HG02678 (cell line): ENCODE results near the gene CDC25A.

Source experiments
- ATAC-seq: cut with Tn5 transposase; IDR thresholded peaks from one replicate; pipeline ENCODE4 v1.9.1; 2021; ENCODE audit warnings: mild to moderate bottlenecking, moderate library complexity; ENCODE audit not compliant: unreplicated experiment

CDC25A gene

DNA sequence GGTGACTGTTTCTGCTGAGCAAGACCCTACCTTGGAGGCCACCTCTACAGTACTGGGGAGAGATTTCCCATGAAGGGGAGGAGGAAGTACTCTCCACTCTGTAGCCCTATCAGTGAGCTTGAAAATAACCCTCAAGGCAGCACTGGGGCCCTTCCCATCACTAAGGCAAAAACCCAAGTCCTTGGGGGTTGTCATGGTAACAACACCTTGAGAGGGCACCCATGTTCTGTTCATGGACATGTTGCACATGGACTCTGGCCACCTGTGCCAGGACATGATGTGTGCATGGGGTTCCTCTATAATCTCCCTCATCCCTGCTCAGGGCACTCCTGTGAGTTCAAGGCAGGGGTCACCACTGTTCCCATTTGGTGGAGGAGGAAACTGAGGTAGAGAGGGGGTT, 10.9 kb upstream of the CDC25A start:
- no peak for ATAC-seq

DNA sequence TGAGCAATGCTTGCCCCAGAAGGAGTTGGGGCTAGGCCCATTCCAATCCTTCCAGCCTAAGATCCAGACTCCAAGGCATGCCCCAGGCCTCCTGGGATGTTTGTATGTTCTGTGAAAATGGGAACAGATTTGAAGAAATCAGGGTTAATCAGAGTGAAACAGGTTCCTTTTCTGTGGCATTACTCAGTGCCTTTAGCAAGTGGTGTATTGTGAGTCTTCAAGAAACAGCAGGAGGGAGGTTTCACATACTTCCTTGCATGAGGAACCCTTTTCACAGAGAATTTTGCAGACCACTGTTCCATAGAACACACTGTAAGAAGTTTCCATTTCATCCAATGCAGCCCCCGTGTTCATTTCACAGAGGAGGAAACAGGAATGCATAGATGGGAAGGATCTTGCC, 8.4 kb upstream of the CDC25A start:
- no peak for ATAC-seq

DNA sequence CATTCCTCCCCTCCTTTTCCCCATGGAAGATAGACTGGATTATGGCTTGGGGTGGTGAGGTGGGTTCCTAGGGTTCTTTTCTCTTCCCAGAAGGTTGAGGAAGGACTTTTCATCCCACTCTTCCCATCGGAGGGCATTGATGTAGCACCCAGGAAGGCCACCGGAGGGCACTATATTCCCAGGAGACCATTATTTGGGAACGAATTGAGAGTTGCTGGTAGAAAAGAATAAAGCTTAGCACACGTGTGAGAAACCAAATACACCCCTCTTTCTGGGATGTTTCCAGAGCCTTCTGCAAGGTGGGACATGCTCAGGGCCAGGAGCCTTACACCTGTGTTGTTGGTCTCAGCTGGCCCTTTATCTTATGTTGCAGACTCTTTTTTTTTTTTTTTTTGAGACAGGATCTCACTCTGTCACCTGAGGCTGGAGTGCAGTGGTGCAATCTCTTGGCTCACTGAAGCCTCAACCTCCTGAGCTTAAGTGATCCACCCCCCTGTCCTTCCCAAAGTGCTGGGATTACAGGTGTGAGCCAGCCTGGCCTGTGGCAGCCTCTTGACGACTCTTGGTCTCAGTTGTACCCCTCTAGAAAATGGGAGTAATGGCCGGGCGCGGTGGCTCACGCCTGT, 6.3 kb upstream of the CDC25A start:
- ATAC-seq: no peak

DNA sequence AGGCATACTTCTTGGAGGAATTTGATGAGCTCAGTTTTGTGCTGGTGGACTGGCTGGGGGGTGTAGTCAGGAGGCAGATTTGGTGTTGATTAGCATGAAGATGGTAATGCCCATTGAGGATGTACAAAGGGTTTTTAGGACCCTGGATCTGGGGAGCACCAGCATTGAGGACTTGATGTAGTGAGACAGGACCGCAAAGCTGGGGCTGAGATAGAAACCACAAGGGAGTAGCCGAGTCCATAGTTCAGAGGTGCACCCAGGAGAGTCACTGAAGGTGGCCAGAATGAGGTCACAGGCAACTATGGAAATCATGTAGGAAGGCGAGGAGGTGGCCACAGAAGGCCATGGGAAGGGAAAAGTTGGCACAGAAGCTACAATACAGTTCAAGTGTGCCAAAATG, 2.7 kb upstream of the CDC25A start:
- no peak for ATAC-seq

DNA sequence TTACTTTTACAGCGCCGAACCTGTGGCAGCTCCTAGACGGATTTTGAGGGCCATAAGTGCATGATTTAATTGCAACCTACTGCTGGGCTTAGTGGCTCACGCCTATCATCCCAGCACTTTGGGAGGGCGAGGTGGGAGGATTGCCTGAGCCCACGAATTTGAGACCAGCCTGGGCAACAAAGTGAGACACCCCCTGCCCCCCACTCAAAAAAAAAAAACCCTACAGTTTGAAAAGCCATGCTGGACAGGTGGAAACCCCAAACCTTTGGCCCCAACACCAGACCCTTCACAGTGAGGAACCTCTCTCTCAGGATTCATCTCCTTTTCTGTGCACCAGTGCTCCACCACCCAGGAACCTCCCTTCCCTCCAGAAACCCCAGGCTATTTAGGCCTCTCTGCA, 1.1 kb upstream of the CDC25A start:
- ATAC-seq: no peak

DNA sequence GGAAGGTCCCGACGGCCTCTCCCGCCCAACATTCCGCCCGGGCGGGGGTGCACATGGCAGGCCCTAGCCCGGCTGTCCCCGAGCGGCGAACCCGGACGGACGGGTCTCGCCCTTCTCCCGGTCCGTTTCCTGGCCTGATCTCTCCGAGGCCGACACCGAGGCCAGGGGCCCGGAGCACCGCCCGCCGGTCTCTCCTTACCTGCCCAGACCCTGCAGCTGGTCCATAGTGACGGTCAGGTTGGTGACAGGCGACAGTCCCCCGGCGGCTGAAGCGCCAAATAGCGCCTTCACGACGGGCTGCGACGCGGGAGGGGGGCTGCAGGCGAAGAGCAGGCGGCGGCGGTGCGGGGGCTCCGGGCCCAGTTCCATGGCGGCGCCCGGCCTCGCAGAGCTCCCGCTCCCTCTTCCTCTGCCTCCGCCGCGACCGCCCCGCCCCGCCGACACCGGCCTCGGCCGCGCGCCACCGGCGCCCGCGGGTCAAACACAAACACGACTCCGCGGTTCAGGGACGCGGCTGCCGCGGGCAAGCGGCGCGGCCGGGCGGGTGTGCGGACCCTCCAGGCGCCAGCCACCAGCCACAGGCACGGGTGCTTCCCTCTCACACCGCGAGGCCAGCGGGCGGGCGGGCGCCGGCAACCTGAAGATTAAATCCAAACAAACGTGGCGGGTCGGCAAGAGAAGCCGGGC, 495 bp downstream of the CDC25A start:
- peak; percentile 28 for ATAC-seq

DNA sequence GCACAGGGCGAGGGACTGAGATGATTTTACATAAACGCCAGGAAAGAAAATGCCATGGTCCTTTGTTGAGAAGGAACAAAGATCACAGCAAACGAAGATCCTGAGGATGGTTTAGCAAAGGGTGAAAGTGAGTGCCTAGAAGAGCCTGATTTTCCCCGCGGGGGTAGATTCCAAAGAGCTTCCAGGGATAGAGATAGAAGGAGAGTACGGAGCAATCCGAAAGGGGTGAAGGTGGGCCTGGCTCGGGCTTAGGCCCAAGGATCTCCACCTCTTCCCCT, 977 bp downstream of the CDC25A start:
- ATAC-seq: no peak

DNA sequence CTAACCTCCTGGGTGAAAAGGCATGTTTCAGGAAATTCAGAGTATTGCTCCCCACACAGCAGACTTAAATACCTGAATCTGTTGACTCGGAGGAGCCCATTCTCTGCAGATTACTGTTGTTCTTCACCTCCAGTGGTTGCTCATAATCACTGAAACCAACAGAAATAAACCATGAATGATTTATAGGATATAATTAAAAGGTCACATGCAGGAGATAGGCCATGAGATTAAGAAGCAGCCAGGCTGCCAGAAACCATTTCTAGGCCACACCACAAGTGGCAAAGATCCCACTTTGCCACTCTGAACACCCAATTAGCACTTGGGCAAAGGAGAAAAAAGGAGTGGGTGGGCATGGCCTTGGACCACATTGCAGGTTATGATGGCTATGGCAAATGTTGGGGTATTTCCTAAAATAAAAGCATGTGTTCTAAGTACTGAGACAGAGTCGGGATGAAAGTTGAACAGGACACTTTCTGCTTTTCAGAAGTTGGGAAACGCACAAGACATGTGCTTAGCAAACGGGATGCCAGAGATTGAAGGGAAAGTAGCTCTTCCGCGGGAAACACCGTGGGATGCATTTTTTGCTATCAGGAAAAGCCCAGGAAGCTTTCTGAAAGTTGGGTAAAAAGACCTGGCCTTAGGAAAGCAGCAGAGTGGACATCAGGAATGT, 1.5 kb downstream of the CDC25A start:
- ATAC-seq: no peak

DNA sequence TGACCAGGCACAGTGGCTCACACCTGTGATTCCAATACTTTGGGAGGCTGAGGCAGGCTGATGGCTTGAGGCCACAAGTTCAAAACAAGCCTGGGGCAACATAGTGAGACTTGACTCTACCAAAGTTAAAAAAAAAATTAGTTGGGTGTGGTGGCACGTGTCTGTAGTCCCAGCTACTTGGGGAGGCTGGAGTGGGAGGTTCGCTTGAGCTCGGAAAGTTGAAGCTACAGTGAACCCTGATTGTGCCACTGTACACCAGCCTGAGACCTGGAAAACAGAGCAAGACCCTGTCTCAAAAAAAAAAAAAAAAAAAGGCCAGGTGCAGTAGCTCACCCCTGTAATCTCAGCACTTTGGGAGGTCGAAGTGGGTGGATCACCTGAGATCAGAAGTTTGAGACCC, 3.1 kb downstream of the CDC25A start:
- no peak for ATAC-seq

DNA sequence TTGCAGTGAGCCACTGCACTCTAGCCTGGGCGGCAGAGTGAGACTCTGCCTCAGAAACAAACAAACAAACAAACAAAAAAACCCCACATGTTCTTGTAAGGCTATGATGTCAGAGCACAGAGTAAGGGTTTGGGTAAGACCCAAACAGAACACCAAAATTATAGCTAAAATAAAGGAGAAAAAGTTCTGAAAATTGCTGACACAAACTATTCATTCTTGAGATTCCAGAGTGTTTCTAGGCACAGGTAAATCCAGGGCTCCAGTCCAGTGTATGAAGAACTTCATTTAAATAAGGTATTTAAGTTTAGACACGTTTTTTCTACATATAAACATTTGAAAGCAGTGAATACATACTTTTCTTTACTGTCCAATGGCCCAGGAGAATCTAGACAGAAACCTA, 3.9 kb downstream of the CDC25A start:
- no peak for ATAC-seq

DNA sequence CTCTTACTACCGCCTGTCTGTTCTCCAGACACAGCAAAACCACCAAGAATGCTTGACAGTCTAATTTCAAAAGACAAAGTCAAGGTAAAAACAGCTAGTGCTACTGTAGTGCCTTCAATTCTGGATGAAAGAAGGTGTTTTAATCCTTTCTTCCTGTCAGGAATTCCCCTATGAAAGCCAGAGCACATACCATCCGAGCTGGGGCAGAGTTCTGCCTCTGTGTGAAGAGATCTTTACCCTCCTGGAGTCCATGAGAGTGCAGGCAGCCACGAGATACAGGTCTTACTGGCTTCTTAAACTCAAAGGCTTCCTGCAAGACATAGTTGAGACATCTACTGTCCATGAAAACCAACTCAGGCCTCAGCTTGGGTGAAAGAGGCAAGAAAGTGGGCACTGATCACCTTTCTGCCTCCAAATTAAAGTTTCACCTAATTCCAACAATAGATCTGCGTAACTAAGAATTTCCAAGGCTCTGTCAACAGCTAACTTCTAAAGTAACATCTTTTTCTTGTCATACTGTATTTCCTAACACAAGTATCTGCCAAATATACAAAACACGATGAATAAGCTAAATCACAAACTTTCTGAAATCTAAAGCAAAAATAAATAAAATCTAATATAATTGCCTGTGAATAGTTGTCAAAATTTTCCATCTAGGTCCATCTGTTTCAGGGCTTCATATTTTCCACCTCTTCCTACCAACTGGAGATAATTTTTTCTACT, 7.5 kb downstream of the CDC25A start:
- no peak for ATAC-seq

DNA sequence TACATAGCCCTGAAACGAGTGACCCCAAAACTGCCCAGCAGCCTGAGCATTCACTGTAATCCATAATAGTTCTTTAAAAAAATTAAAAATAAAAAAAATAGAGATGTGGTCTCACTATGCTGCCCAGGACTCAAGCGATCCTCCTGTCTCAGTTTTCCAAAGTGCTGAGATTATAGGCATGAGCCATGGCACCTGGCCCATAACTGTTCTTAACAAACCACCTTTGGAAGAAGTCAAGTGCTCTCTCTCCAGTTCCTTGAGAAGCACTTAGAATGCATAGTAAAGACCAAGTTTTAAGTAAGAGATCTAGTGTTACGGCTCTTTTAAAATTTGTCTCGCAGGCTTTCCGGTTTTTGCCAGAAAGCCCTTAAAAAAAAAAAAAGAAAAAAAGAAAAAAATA, 8.2 kb downstream of the CDC25A start:
- ATAC-seq: no peak

DNA sequence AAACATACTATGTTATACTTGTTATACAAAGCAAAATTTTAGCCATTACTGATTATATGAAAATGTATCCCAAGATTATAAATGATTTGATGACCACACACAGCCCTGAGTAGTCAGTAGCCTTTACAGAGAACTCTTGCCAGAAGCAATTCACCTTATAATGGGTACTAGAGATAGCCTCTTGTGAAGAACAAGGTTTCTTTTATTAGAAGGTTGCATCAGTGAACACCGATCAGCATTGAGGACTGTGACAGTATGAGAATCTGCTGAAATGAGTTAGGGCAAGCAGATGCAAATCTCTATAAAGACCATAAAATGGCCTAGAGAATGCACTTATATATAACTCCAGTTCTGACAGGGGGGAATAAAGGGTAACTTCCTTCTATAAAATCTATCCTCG, 10.1 kb downstream of the CDC25A start:
- no peak for ATAC-seq

DNA sequence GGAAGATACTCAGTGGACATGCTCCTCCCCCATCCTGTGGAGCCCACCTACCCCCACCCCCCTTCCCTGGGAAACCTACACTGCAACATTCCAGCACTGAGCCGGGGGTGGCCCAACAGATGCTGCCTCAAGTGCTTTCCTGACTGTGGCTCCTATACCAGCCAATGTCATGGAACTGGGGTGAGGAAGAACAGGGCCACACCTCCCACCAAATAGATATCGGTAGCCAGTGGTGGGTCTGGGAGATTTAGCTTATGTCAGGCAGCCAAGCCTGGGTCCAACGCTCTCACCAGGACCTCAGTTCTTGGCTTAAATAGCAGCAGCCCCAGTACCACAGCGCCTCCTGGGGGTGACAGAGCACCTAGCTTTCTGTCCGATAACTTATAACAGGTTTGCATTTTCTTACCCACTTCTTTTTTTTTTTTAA, 30.3 kb downstream of the CDC25A start:
- ATAC-seq: no peak

DNA sequence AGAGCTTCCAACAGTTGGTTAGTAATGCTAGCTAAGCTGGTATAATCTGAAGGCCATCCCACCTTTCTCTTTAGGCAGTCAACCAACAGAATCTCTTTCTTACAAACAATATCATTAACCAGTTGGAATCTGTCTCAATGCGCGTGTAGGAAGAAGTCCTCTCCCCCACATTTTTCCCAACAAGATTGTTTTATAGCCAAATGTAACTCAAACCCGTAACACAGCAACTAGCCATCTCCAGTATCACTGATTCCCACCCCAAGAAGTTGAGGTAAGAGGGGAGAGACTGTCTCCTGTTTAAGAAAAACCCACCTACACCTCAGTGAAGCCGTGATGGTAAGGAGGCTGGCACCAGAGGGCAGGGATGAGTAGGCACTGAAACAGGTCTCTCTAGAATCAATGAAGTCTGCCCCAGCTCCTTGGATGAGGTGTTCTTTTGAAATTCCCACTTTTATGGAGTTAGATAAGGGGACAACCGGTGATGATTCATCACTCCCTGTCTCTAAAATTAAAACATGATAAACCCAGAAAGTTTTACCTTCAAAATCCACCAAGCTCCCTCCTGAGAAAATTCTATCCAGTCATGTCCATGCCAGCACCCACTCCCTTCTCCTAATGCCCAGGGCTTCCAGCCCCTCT, 30.9 kb downstream of the CDC25A start:
- ATAC-seq: no peak

DNA sequence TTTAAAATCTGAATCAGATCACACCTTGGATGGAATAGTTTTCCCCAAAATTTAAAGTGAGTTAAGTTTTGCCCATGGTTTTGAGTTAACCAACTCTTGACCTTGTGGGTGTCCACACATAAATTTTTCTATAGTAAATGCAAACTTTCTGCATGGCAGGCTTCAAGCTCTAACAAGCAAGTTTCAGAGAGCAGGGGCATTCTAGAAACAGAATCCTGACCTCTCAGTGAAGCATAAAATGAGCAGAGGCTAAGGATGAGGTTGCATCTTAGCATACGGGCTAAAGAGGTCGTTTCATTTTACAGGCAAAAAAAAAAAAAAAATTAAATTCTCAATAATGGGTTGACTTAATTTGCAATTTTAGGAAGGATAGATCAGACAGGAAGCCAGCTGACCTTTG, 32.1 kb downstream of the CDC25A start:
- ATAC-seq: no peak

DNA sequence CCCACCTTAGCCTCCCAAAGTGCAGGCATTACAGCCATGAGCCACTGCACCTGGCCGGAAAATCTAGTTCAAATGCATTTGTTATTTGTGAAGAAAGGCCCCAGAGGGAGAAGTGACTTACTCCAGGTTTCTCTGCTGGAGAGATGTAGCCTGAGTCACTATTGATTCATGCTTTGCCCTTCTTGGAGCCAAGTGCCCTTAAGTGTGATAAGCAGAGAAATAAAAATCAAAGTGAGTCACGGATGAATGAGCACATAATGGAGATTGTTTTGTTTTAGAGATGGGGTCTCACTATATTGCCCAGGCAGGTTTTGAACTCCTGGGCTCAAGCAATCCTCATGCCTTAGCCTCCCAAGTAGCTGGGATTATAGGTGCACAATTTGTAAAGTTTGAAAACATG, 33.1 kb downstream of the CDC25A start:
- ATAC-seq: no peak

DNA sequence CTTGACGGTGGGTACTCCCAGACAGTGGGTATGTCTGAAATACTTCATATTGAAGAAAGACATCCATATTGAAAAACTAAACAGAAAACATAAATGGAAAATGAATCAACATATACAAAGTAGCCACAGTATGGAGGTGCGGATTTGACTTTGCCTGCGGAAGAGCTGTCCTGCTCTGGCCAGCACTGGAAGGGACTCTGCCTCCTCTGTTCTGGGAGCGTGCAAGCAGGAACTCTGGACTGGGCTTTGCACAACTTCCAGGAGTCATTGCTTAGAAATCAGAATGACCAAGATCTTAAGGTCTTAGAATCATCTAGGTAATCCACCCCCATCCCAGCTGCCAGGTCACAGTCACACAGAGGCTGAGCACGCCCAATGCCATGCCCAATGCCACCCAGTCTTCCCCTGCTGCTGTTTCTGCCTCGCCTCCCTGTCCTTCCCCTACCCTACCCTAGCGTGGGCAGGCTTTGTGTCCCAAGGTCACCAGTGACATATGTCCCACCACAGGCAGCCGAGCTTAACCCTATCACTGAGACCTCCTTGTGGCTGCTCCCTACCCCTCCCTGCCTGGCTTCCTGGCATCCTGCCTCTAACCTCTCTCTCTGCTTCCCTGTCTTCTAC, 36.3 kb downstream of the CDC25A start:
- no peak for ATAC-seq

DNA sequence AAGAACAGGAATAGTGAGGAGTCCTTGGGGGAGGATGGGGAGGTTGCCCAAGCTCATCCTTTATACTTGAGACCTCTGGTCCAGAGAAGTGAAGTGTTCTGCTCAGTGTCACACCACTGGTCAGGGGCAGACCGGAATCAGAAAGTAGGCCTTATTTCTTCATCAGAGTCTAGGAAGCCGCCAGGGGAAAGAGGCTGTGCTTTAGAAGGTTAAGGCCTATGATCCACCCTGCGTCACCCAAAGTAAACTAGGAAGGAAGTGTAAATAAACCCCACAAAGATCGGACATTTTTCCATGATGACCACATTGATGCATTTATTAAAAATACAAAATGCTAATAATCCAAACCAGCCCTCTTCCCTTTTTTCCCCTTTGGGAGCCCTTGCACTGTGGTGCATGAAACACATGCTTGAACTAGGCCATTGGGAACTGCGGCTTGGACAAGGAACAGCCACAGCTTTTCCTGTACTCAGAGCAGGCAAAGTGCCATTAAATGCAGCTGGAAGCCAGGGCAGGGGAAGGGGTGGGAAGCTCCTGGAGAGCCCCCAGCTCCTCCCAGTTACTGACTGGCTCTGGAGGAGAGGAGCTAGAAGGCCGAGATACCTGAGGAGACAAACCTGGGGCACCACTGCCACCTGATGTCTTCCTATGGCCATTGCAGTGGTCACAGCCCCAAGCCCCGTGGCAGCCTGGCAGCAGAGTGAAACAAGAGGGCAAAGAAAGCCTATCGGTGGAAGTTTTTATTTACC, 37.0 kb downstream of the CDC25A start:
- ATAC-seq: peak; percentile 62

DNA sequence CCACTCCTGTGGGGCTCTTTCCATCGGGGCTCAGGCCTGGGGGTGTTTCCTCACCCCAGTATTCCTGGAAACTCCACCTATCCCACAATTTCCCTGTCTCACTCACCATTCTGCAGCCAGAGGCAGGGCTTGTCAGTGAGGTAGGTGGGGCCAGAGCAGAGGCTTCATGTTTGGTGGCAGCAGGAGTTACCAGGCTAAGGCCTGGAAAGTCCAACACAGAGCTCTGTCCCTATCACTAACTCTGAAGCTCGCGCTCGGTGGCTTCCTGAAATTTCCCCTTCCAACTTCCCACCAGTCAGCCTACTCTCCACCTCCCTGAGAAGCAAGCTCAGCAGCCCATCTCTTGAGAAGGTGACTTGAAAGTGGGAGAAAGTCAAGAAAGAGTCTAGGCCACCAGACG, 44.2 kb downstream of the CDC25A start:
- ATAC-seq: no peak
